MM.1S (cell line): ENCODE data around the gene RNASE11.

Experiments used
- CTCF ChIP-seq: fragments of 300-600 bp; sonication (generic); IDR thresholded peaks from 2 replicates; pipeline ENCODE4 v1.5.1; 2016; ENCODE audit warnings: antibody characterized with exemption, low read length, mixed read lengths
- EZH2 ChIP-seq: fragments of 300-600 bp; sonication (generic); optimal IDR thresholded peaks from 2 replicates; pipeline ENCODE3; 2017; ENCODE audit warnings: low read depth, mild to moderate bottlenecking, antibody characterized with exemption, low read length, mixed read lengths
- EZH2phosphoT487 ChIP-seq: fragments of 300-600 bp; sonication (generic); IDR thresholded peaks from 2 replicates; pipeline ENCODE4 v1.6.1; 2018; ENCODE audit warnings: antibody characterized with exemption, low read length

DNA sequence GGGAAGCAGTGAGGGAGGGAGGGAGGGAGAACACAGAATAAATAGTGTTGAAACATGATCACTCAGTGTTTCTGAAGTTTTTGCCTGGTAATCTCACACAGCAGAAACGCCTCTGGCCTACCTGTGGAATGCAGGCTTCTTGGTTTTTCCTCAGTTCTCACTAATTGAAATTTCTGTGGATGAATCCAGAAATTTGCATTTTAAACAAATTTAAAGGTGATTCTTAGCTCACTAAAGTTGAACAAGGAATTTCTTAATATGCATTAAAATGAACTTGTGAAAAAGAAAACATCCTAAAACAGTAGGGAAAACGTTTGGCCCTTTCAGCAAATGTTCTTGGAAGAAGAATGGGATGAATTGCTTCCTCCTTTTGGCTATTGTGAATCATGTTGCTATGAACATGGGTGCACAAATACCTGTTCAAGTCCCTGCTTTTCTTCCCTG, 28.3 kb downstream of the RNASE11 start:
- TF ChIP-seq CTCF (no peak), EZH2 (no peak), EZH2phosphoT487 (no peak)
